NT2/D1 (cell line): ENCODE results near the gene TJAP1.

Source experiments
- SUZ12 ChIP-seq: IDR thresholded peaks from 2 replicates; pipeline ENCODE4 v1.6.1; 2011; ENCODE audit not compliant: insufficient read length, insufficient read depth; ENCODE audit errors: extremely low read depth
- YY1 ChIP-seq: IDR thresholded peaks from 2 replicates; pipeline ENCODE4 v1.6.1; 2011; ENCODE audit not compliant: insufficient read length, insufficient read depth
- ZNF274 ChIP-seq: IDR thresholded peaks from 2 replicates; pipeline ENCODE4 v1.6.1; 2011; ENCODE audit warnings: mild to moderate bottlenecking, low read depth, low read length

DNA sequence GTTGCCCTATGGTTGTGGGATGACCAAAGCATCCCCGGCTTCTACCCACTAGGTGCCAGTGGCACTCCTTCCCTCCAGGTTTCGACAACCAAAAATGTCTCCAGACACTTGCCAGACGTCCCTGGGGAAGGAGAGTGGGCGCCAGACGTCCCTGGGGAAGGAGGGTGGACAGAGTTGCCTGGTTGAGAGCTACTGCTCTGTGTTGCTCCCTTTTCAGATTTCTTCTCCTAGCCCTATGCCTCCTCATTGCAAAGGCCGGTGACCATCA is 19.7 kb downstream of the TJAP1 start:
- TF ChIP-seq SUZ12 (no peak), ZNF274 (no peak), YY1 (no peak)
